GM12878 (cell line): Measurements from ENCODE around the gene VSIG10L2. TPM values are rescaled to one million over a fixed set of nuclear protein-coding genes. Genes with fewer than 3 reads are reported as not detected.

Experiments
- BRCA1 ChIP-seq: IDR thresholded peaks from 2 replicates; pipeline ENCODE4 v1.6.1; 2011; ENCODE audit warnings: low read depth, low read length, improper control_type of control experiment
- MTA2 ChIP-seq: fragments of 450-650 bp; IDR thresholded peaks from 2 replicates; pipeline ENCODE4 v1.6.1; 2016; ENCODE audit warnings: low read depth, mild to moderate bottlenecking, moderate library complexity
- PAX8 ChIP-seq: fragments of 450-650 bp; IDR thresholded peaks from 2 replicates; pipeline ENCODE4 v1.6.1; 2017; ENCODE audit warnings: mild to moderate bottlenecking, moderate library complexity
- POLR2AphosphoS5 ChIP-seq: IDR thresholded peaks from 2 replicates; pipeline ENCODE4 v1.6.1; 2011; ENCODE audit warnings: mild to moderate bottlenecking, low read length, inconsistent platforms
- RAD51 ChIP-seq: fragments of 450-650 bp; IDR thresholded peaks from 2 replicates; pipeline ENCODE4 v1.6.1; 2016; ENCODE audit warnings: moderate library complexity, mild to moderate bottlenecking, inconsistent platforms
- polyA plus RNA-seq, 11 experiments: library from polyadenylated mRNA; depleted of rRNA in 4 of 11; unstranded in 6 of 11; stranded (reverse) in 5 of 11; fragments of >200 nt; fragmentation: Nextera tagmentation in 4 of 11; fragmentation: Illumina TruSeq in 1 of 11; extraction: Ambion mirVana in 4 of 11; extraction: Trizol in 1 of 11; gene quantifications; 1 replicate in 1 of 11; 2 replicates in 10 of 11; pipeline versions ENCODE4 v1.2.1 to v1.2.3, GENCODE V29; 2011 to 2016; ENCODE audit warnings: inconsistent platforms in 2 of 11, missing spikeins in 2 of 11, low read depth in 1 of 11
- total RNA-seq, 4 experiments: library from RNA; depleted of rRNA in 3 of 4; stranded (reverse); fragments of >200 nt in 3 of 4; fragmentation: Illumina TruSeq in 1 of 4; extraction: Trizol in 1 of 4; gene quantifications; 2 replicates each; pipeline versions ENCODE4 v1.2.1 to v1.2.3, GENCODE V29; 2013 to 2021
- TF ChIP-seq, protein P1 (sequence below): fragments of 450-650 bp; formaldehyde crosslinking; IDR thresholded peaks from 2 replicates; pipeline ENCODE4 v1.5.0; 2022; ENCODE audit warnings: mild to moderate bottlenecking, missing genetic modification characterization
- TF ChIP-seq, protein P2 (sequence below): fragments of 450-650 bp; IDR thresholded peaks from 2 replicates; pipeline ENCODE4 v1.6.1; 2017; ENCODE audit warnings: mild to moderate bottlenecking, moderate library complexity

Gene VSIG10L2
- total and polyA plus RNA-seq, 10 of the 15 experiments (the other 5 are each of a cell fraction or from before 2014, with no cell fraction given) = 0.02 TPM; not detected in 9

DNA sequence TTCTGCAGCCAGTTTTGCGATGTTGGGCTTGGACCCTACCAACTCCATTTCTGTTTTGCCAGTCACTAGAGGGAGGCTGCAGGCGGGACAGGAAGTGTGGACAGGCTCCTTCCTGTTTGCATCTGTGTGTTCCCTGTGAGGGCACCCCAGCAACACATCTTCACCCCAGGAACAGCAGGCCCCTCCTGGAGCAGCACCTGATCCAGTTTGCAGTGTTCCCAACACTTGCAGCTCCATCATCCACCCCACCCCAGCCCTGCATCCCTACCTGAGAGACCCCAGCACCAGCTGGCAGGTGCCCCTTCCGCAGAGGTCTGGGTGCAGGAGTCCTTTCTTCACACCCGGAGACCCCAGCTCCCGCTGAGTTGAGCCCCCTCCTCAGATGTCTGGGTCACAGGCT is 7.4 kb upstream of the VSIG10L2 start (continued):
- TF ChIP-seq, protein P1, sequence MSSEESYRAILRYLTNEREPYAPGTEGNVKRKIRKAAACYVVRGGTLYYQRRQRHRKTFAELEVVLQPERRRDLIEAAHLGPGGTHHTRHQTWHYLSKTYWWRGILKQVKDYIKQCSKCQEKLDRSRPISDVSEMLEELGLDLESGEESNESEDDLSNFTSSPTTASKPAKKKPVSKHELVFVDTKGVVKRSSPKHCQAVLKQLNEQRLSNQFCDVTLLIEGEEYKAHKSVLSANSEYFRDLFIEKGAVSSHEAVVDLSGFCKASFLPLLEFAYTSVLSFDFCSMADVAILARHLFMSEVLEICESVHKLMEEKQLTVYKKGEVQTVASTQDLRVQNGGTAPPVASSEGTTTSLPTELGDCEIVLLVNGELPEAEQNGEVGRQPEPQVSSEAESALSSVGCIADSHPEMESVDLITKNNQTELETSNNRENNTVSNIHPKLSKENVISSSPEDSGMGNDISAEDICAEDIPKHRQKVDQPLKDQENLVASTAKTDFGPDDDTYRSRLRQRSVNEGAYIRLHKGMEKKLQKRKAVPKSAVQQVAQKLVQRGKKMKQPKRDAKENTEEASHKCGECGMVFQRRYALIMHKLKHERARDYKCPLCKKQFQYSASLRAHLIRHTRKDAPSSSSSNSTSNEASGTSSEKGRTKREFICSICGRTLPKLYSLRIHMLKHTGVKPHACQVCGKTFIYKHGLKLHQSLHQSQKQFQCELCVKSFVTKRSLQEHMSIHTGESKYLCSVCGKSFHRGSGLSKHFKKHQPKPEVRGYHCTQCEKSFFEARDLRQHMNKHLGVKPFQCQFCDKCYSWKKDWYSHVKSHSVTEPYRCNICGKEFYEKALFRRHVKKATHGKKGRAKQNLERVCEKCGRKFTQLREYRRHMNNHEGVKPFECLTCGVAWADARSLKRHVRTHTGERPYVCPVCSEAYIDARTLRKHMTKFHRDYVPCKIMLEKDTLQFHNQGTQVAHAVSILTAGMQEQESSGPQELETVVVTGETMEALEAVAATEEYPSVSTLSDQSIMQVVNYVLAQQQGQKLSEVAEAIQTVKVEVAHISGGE (CRISPR knock-in tag) = peak; percentile 40; the same call in 1 of the 2 replicates
- no peak for TF ChIP-seq POLR2AphosphoS5
- TF ChIP-seq, protein P2, sequence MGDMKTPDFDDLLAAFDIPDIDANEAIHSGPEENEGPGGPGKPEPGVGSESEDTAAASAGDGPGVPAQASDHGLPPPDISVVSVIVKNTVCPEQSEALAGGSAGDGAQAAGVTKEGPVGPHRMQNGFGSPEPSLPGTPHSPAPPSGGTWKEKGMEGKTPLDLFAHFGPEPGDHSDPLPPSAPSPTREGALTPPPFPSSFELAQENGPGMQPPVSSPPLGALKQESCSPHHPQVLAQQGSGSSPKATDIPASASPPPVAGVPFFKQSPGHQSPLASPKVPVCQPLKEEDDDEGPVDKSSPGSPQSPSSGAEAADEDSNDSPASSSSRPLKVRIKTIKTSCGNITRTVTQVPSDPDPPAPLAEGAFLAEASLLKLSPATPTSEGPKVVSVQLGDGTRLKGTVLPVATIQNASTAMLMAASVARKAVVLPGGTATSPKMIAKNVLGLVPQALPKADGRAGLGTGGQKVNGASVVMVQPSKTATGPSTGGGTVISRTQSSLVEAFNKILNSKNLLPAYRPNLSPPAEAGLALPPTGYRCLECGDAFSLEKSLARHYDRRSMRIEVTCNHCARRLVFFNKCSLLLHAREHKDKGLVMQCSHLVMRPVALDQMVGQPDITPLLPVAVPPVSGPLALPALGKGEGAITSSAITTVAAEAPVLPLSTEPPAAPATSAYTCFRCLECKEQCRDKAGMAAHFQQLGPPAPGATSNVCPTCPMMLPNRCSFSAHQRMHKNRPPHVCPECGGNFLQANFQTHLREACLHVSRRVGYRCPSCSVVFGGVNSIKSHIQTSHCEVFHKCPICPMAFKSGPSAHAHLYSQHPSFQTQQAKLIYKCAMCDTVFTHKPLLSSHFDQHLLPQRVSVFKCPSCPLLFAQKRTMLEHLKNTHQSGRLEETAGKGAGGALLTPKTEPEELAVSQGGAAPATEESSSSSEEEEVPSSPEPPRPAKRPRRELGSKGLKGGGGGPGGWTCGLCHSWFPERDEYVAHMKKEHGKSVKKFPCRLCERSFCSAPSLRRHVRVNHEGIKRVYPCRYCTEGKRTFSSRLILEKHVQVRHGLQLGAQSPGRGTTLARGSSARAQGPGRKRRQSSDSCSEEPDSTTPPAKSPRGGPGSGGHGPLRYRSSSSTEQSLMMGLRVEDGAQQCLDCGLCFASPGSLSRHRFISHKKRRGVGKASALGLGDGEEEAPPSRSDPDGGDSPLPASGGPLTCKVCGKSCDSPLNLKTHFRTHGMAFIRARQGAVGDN = no peak
- no peak for TF ChIP-seq PAX8
- no peak for TF ChIP-seq MTA2
- TF ChIP-seq BRCA1 = no peak
- TF ChIP-seq RAD51 = no peak
- TF ChIP-seq, all 136 proteins: peak for 3
